Heart left ventricle (tissue), 13 donors: Measurements from ENCODE around the gene GPANK1.

Source experiments
- POLR2A ChIP-seq, 2 donors: fragments of 450-650 bp; IDR thresholded peaks; one replicate each; pipeline ENCODE4 v1.6.1; 2017; ENCODE audit warnings: antibody characterized with exemption in 2 of 2, mild to moderate bottlenecking in 2 of 2, moderate library complexity in 2 of 2
- TF ChIP-seq, protein P1 (sequence below), 12 donors: fragments of 200-600 bp; sonication (generic) in 4 of 12; IDR thresholded peaks; one replicate each; pipeline versions ENCODE4 v1.5.0 to v1.8.0; 2018 to 2022; ENCODE audit warnings: antibody characterized with exemption in 12 of 12, mild to moderate bottlenecking in 5 of 12
- donor health status: ischemic (EF 13 %, LVEDD 7.1; RV severe dilation, severe dysfunction).
- donor health status: DM: no; HTN: yes; CAD: no.
- donor health status: DM: no; HTN: no; CAD: no.
- donor health status: ischemic (EF 25% LVEDD 6.9; RV normal size, moderate dysfunction).
- donor health status: ischemic (EF 25% LVEDD 5.7; RV mildly dilated, moderate dysfunction).
- donor health status: ischemic (EF 35%, LVEDD 5.7; RV mildly dilated, moderate dysfunction).
- donor health status: nonischemic (EF 11% LVEDD 7.7; RV severe dilation, severe dysfunction).
- donor health status: DM: yes; HTN: yes; CAD: no.
- donor health status: PGD.
- donor health status: ischemic (EF 29% LVEDD 5.4; RV normal size, mild dysfunction).
- donor health status: nonischemic (EF 23%, LVEDD 6.1; RV moderate dilation, normal function).

DNA sequence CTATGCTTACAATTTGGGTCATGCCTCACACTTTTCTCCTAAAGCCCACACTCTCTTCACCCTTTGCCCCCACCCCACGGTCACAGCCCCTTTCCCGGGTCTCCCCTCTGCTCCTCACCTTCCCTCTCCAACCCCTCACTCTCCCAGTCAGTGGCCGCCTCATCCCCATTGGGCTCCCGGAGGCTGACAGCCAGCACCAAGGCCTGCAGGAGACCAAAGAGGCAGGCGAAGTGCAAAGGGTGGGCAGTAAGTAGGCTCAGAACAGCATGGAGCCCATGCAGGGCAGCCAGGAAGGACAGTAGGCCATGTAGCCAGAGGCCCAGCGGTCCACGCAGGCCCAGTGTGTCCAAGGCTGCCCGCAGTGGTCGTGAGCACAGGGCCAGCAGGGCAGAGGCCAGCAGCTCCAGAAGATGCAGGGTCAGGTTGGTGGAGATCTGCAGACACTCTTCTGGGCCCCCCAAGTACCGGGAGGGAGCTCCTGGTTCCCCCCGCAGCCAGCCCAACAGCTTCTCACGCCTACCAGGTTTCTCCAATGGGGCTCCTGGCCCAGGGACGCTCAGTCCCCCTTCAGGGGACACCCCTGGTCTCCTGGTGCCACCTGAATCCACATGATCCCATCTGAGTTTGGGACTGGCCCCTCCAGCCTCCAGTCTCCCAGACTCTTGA is 5.7 kb downstream of the GPANK1 start:
- no peak for TF ChIP-seq POLR2A (IDR thresholded peaks at IDR 0.05)
- TF ChIP-seq, protein P1, sequence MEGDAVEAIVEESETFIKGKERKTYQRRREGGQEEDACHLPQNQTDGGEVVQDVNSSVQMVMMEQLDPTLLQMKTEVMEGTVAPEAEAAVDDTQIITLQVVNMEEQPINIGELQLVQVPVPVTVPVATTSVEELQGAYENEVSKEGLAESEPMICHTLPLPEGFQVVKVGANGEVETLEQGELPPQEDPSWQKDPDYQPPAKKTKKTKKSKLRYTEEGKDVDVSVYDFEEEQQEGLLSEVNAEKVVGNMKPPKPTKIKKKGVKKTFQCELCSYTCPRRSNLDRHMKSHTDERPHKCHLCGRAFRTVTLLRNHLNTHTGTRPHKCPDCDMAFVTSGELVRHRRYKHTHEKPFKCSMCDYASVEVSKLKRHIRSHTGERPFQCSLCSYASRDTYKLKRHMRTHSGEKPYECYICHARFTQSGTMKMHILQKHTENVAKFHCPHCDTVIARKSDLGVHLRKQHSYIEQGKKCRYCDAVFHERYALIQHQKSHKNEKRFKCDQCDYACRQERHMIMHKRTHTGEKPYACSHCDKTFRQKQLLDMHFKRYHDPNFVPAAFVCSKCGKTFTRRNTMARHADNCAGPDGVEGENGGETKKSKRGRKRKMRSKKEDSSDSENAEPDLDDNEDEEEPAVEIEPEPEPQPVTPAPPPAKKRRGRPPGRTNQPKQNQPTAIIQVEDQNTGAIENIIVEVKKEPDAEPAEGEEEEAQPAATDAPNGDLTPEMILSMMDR (IDR thresholded peaks at IDR 0.05) = no peak
